ENCODE measurements around the gene MREG. TPM values are rescaled to one million over a fixed set of nuclear protein-coding genes. Genes with fewer than 3 reads are reported as not detected.
"Not testable (repeated sequence)": the region's sequence is repeated elsewhere in the genome, so short reads cannot be mapped to it uniquely, and the experiment has no call there.

MREG gene
- polyA plus RNA-seq, 12 donors: 1.6 to 7.2 (median 2.3) TPM; not detected in 2

DNA sequence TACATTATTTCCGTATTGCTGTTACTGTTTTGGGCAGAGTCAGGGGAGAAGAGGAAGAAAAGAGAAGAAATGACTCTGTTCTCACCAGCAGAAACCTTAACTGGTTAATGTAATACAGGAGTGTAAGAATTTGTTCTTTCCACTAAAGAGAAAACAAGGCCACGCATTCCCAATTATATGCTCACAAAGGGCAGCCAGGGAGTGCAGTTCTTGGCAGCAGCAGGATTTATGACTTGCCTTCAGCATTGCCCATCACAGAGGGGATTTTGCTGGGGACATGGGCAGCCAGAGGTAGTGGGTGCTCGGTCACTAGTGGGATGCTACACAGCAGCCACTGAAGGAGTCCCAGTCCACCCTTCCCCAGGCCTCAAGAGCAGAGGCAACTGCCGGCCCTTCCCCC is 18.4 kb downstream of the MREG start:
- DNase-seq: no peak

DNA sequence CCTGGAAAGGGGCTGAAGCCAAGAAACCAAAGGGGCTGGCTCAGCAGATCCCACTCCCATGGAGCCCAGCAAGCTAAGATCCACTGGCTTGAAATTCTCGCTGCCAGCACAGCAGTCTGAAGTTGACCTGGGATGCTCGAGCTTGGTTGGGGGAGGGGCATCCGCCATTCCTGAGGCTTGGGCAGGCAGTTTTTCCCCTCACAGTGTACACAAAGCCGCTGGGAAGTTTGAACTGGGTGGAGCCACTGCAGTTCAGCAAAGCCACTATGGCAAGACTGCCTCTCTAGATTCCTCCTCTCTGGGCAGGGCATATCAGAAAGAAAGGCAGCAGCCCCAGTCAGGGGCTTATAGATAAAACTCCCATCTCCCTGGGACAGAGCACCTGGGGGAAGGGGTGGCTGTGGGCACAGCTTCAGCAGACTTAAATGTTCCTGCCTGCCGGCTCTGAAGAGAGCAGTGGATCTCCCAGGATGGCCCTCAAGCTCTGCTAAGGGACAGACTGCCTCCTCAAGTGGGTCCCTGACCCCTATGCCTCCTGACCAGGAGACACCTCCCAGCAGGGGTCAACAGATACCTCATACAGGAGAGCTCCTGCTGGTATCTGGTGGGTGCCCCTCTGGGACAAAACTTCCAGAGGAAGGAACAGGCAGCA is 24.7 kb downstream of the MREG start:
- not testable (repeated sequence) for DNase-seq

DNA sequence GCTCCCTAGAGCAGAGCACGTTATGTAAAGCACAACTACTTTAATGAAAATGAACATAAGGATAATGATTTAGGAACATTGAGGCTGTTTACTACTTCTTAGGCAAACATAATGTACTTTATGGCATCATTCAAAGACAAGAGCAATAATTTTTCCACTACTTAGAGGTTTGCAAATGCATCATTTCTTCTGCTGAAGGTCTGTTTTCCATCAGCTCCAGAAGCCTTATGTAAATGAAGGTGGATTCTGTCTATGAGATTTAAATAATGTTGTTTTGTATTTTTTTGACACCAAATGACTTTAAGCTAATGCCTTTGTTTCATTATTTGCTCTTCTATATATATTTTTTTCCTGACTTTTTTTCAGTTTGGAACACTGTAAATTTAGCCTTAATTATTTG is 28.1 kb downstream of the MREG start:
- DNase-seq: no peak

DNA sequence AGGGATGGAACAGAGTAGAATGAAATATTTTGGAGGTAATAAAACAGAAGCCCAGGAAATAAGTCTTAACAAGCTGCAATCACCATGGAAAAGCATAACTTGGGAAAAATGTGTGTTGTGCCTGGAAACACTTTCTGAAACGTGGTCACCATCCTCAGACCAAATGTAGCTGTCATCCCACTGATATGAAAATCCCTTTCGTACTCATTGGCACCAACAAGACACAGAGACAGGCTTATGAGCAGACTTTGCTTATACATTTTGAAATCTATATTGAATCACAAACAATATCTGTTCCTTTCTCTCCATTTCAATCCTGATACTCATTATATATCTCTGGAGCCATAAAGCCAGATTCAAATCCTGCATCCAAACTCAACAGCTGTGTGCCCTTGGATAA is 28.7 kb downstream of the MREG start:
- no peak for DNase-seq

DNA sequence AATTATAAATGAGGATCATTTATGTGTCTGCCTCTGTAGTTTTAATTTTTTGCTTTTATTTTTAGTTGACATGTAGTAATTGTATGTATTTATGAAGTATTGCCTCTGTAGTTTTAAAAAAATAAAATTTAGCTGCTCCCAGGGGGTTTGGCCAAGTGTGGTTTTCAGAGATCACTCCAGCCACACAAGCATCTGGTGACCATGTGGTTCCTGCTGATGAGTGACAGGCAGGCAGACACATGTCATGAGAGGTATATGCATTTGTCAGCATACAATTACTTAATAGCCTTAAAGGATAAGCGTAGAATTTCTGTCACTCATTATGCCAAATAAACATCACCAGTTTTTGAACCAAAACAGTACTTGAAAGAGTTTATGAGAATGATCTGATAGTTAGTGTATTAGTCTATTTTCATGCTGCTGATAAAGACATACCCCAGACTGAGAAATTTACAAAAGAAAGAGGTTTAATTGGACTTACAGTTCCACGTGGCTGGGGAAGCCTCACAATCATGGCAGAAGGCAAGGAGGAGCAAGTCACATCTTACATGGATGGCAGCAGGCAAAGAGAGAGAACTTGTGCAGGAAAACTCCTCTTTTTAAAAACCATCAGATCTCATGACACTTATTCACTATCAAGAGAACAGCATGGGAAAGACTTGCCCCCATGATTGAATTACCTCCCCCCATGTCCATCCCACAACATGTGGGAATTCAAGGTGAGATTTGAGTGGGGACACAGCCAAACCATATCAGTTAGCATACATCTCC is 29.6 kb downstream of the MREG start:
- DNase-seq: no peak

DNA sequence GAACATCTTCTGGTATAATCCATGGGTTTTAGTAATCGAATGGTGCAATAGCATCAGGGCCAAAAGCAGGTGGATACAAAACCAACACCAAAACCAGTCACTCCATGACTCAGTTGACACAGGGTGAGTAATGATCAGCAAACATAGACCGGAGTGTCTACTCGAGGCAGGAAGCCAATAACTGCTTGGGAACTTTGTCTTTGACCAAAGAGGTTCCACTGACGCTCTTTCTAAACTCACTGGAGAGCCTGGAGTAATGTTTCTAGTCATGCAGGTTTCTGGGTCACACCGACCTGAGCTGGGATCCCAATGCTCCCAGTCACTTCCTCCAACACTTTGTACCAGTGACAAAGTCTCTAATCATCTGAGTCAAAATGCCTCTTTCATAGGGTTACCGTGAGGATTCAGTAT is 30.9 kb downstream of the MREG start:
- no peak for DNase-seq

DNA sequence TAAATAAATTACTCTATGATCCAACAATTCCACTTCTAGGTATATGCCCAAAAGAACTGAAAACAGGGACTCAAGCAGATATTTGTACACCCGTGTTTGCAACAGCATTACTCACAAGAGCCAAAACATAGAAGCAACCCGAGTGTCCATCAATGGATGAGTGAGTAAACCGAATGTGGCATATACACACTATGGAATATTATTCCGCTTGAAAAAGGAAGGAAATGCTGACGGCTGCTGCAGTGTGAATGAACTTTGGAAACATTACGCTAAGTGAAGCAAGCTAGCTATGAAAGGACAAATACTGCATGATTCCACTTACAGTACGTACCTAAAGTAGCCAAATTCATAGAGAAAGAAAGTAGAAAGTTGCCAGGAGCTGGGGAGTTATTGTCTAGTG is 32.2 kb downstream of the MREG start:
- no peak for DNase-seq

DNA sequence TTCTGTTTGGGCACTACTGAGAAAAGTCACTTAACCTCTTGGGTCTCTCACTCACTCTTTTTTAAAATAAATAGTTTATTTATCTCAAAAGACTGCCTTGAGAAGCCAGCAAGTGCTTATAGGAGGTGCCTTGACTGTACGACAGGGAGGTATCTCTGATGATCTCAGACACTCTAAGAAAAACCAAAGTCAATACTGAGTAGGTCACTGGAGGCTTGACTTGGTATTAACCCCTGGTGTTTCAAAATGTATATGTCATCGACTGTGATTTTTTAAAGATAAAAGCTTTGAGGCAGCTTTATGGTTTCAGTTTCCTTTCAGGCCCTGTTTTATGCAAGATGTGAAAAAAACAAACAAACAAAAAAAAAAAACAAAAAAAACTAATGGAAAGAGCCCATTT is 33.7 kb downstream of the MREG start:
- no peak for DNase-seq

DNA sequence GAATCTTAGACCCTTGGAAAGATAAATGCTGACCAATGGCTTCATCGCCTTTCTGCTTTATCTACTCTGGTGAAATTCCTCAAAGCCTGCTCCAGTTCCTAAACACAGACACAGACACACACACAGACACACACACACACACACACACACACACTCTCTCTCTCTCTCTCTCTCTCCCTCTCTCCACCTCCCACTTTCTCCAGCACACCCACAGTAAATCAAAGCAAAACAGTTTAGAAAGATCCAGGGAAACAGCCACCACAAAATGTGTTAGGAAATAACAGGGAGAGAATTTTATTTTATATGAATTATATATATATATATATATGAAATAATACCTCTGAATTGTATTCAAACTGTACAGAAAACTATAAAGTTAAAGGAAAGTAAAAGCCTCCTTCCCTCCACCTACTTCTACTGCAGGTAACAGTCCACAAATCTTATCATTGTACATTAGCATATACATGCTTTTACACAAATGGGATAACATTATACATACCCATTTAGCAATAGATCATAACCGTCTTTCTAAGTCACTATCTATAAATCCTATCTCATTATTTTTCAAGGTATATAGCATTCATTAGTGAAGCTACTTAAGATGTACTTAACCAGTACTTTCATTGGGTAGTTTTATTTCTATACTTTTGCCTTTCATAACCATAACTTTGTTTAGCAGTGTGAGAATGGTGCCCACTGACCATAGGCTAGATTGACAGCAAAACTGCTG is 38.5 kb downstream of the MREG start:
- no peak for DNase-seq

DNA sequence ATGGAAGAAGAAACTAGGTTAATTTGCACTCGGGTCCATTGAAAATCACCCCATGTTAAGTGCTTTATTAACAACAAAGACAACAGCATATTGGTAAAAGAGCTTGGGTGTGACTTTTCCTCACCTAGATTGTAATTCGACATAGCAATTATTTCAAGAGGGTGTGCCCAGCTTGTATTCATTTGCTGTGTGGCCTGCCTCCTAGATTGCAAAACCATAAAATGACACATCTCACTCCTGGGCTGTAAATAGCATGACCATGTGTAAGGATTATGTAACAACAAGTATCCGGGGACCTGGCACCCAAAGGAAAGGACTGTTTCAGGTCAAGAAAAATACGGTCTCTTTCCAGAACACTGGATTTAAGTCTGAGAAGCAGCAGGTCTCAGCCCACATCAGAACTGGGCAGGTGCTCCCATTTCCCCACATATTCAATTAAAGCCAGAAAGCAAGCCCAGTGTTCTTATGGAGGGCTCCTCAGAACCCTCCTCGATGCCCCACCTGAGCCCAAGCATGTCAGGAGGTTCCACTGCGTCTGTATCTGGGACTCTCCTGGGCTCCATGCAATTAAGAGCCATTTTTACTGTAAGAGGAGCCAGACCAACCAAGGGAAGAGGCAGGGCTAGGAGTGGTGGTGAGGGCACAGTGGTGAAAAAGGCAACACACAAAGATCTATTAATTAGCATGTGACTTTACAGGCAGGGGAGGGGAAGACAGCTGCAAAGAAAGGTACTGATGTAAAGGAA is 39.2 kb downstream of the MREG start:
- DNase-seq: no peak

DNA sequence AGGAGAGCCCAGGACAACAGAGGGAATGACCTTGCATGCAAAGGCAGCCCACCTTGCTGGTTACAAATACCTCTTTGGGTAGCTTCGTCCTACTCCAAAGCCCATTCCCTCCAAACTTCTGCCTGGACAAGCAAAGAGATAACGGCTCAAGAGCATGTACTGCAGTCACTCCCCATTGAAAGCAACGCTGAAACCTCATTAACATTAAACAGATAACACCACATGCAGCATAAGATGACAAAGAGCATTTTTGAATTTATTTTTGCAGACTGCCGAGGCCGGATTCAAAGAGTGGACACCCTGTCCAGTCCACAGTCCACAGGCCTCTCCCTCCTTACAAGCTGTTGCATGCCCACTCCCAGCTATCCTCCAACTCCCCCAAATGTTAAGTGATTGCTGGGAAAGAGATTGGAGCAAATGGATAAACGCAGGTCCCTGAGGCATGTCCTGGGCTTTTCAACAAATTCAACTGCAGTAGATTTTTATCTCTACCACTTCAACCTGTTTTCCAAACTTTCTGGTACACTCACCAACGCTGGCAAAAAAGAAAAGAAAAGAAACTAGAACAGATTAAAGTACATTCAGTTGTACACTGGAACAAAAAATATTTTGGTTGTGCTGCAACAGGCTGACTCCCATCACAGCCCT is 40.1 kb downstream of the MREG start:
- DNase-seq: no peak

DNA sequence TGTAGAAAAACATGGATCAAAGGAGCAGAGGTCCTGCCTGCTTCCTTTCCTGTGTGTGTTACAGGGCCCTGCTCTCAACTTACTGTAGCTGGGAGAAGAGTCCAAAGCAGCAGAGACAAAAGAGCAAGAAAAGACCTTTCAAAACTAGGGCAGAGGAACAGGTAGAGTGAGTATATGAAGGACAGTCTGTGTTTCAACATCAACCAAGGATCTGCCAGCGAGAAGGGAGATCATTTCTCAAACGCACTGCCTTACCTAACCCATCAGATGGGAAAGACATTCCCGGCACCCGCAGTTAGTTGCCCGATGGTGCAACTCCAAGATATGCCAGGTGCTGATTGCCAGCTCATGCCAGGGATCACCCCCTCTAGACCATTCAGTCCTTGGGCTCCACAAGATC is 41.7 kb downstream of the MREG start:
- no peak for DNase-seq

DNA sequence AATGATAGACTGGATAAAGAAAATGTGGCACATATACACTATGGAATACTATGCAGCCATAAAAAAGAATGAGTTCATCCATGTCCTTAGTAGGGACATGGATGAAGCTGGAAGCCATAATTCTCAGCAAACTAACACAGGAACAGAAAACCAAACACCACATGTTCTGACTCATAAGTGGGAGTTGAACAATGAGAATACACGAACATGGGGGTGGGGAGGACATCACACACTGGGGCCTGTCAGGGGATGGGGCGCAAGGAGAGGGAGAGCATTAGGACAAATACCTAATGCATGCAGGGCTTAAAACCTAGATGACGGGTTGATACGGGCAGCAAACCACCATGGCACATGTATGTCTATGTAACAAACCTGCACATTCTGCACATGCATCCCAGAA is 42.5 kb downstream of the MREG start:
- DNase-seq: not testable (repeated sequence)

DNA sequence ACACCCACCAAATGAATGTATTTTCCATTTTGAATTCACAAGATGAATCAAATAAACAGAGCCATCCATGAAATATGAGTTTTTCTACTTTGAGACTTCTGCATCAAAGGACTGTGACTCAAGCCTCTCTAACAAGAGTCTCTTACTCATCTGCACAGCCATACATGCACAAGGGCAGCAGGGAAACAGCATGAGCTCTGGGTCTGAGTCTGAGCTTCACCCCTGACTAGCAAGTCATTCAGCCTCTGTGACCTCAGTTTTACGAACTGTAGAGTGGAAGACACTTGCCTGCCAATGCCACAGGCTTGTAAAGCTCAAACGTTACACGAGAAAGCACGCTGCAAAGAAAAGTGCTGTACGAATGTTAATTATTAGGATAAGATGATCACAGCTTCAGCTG is 42.9 kb downstream of the MREG start:
- no peak for DNase-seq

DNA sequence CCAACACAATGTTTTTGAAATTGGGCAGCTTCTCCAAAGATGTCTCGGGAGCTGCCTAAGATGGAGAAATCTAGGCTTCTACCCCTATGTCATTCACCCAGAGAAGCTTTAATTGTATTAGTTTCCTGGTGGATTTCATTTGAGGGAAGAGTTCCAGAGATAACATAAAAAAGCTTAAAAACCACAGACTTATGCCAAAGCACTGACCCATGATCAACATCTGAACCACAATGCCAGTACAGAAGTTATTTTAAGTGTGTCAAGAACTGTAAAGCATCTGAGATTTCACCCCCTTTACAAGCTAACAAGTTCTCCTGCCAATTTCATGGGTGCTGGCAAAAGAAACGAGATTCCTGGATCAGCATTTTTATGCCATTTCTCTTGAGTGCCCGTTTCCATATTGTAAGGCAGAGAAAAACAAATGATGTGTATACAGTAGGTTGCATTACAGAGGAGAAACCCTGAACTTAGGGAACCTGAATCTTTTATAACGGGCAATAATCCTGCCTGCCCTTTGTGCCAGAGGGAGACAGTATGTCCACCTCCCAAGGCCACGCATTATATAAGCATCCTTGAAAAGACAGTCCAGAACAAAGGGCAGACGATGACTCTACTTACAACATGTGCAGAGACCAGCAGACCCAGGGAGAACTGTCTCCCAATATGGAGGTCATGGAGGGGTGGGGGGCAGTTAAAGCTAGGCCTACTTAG is 44.1 kb downstream of the MREG start:
- DNase-seq: no peak

DNA sequence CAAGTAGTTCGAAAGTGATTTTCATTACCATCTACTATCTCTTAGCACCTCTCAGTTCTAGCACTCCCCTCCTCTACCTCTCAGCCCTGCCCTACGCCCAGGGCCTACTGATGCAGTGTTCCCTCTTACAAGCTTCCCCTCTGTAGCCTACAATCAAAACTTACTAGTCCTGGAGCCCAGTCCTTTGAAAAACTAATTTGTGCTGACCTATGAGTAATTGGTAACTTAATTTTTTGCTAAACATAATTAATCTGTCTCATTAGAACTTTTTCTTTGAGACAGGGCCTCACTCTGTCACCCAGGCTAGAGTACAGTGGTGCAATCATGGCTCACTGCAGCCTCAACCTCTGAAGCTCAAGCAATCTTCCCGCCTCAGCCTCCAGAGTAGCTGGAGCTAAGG is 44.9 kb downstream of the MREG start:
- DNase-seq: no peak

DNA sequence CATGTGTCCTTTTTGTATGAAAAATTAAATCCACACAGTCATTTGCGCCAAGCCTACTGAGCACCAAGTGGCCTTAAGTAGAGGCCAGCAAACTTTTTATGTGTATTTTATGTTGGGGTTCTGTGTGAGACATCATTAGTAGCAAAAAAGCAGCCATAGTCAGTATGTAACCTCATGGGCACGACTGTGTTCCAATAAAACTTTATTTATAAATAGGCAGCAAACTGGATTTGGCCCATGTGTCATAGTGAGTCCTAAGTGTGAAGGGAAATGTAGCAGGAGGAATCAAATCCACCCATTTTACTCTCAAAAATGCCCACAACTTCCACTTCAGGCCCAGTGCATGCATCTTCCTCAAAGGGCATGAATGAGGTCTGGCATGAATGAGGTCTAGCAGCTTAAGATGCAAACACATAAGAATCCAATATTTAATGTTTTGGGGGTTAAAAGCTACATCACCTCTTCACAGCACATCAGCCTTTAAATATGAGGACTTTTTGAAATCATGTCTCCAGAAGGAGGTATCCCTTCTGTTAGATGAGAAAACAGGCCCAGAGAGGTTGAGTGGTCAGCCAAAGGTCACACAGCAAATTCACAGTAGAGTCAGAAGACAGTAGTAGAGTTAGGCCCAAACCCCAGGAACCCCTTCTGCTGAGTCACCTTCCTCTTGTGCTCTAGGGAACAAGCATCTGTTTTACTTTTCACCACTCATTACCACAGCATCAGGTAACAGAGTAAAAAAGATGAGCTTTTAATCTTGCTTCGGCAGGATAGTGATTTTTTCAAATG is 45.6 kb downstream of the MREG start:
- no peak for DNase-seq

DNA sequence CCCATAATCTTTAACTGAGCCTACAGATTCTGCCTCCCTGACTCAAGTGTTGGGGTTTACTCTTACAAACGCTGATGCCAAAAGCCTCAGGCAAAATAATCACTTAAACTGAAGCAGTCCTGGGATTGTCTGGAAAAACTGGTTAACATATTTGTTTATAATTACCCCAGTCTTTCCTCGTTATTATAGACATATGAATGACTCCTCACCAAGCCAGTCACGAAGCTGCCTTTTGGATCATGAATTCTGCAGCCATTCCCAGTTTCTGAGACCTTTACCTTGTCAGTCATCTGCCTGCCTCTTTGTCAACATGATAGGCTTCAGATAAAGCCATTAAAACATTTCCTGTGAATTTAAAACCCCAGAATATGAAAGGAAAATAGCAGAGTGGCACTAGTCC is 46.4 kb downstream of the MREG start:
- no peak for DNase-seq

DNA sequence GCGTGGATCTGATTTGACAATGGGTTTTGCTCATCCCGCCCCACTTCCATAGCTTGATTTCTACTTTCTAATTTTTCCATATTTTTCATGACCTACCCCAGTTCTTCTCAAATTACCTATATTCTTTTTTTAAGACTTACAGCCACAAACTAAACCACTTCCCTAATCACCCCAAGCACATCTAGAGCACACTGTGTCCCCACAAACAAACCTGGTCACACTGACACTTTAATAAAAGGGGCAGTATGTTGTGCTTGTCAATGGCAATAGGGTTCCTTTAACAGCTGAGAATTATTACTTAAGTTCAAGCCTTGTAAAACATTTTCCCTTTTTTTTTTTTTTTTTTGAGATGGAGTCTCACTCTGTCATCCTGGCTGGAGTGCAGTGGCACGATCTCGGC is 47.1 kb downstream of the MREG start:
- no peak for DNase-seq

DNA sequence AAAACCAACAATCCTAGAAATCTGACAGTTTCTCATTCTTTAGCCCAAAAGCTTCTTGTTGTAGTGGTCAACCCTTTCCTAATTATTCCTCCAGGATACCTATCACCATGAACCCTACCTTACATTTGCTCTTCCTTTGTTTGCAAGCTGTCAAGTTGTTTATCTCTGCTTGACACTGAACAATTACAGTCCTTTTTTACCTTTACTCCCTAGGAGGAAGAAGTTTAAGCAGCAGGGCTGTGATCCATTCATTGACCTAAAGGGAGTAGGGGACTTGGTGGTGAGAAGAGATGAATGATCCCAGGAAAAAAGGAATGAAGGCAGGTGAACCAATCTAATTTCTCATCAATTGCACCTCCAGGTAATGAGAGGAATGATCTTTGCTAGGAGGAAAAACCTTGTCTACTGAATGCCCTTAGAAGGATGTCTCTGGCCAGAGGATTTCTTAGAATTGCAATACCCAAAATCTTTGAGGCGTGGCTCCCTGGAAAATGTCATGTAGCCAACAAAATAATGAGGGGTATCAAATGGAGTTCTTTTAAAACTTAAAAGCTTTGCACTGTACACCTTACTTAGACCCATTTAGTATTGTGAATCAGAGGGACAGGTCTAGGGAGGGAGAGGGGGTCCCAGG is 47.7 kb downstream of the MREG start:
- no peak for DNase-seq
